ENCODE results near the gene TSTD2.

TSTD2 gene

DNA sequence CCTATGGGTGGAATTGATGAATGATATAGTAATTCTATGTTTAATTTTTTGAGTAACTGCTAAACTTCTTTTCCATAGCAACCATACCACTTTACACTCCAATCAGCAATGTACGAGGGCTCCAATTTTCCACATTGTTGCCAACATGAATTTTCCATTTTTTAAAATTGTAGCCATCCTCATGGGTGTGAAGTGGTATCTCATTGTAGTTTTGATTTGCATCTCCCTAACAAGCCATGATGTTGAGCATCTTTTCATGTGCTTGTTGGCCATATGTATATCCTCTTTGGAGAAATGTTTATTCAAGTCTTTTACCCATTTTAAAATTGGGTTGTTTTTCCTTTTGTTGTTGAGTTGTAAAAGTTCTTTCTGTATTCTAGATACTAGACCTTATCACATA is 82.8 kb downstream of the TSTD2 start:
- Histone ChIP-seq H3K4me2 (no peak overlapping the region), H3K36me3 (ENCODE audit: insufficient read depth) (no peaks in the 10 kb centered on the region), H2AFZ (ENCODE audit: low read depth) (no peak overlapping the region), H3K27ac (no peak overlapping the region), H3K4me3 (IDR thresholded peaks at IDR 0.05; ENCODE audit: insufficient read depth, low read depth, low read length) (no peak overlapping the region), H3K27me3 (ENCODE audit: insufficient read depth, low read depth) (no peaks in the 10 kb centered on the region), H4K20me1 (ENCODE audit: insufficient read depth) (no peaks in the 10 kb centered on the region), H3K9ac (no peak overlapping the region), H3K79me2 (ENCODE audit: insufficient read depth, low read depth) (no peaks in the 10 kb centered on the region), H3K4me1 (ENCODE audit: low read depth, poor library complexity, severe bottlenecking) (no peaks in the 10 kb centered on the region)
- TF ChIP-seq, protein P1, sequence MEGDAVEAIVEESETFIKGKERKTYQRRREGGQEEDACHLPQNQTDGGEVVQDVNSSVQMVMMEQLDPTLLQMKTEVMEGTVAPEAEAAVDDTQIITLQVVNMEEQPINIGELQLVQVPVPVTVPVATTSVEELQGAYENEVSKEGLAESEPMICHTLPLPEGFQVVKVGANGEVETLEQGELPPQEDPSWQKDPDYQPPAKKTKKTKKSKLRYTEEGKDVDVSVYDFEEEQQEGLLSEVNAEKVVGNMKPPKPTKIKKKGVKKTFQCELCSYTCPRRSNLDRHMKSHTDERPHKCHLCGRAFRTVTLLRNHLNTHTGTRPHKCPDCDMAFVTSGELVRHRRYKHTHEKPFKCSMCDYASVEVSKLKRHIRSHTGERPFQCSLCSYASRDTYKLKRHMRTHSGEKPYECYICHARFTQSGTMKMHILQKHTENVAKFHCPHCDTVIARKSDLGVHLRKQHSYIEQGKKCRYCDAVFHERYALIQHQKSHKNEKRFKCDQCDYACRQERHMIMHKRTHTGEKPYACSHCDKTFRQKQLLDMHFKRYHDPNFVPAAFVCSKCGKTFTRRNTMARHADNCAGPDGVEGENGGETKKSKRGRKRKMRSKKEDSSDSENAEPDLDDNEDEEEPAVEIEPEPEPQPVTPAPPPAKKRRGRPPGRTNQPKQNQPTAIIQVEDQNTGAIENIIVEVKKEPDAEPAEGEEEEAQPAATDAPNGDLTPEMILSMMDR (conservative IDR thresholded peaks at IDR 0.05; ENCODE audit: low read depth, low read length), result no peak
